Measurements from ENCODE around the gene INPP5K.
A peak's percentile ranks its signal among the peaks of the same experiment; 100 is the strongest.
"Not testable (repeated sequence)": the region's sequence is repeated elsewhere in the genome, so short reads cannot be mapped to it uniquely, and the experiment has no call there.

INPP5K gene

GRCh38 chr17:1516388-1517161 is at the start of gene INPP5K:
Gene INPP5K (minus strand): TSS chr17:1516612. CDS start chr17:1516499, 113 bp downstream.
- Histone ChIP-seq H3K27me3 (no peaks in the 10 kb centered on the region), H3K9ac (peak within 1 kb of the TSS; percentile 93), H3K4me1 (peaks cover 26% of the 10 kb centered on the region), H3K36me3 (peaks cover 57% of the 10 kb centered on the region), H3K9me3 (no peaks in the 10 kb centered on the region), H4K20me1 (peaks cover 25% of the 10 kb centered on the region; the same call in 1 of the 2 replicates), H3K27ac (peak within 1 kb of the TSS; percentile 89), H3K4me2 (peak within 1 kb of the TSS; percentile 97), H3K4me3 (peak within 1 kb of the TSS; percentile 96)
- no peak for TF ChIP-seq Cebpa-rat (IDR thresholded peaks at IDR 0.05)

GRCh38 chr17:1565877-1566276 is 49.5 kb upstream of the INPP5K start:
- no peaks in the 10 kb centered on the region for H3K36me3 ChIP-seq
- H3K4me3 ChIP-seq: no peak overlapping the region
- no peak overlapping the region for H3K27ac ChIP-seq
- peaks cover 12% of the 10 kb centered on the region; the same call in 1 of the 2 replicates for H3K27me3 ChIP-seq
- peaks cover 17% of the 10 kb centered on the region for H4K20me1 ChIP-seq
- no peak overlapping the region for H3K9ac ChIP-seq
- no peaks in the 10 kb centered on the region for H3K9me3 ChIP-seq
- TF ChIP-seq Cebpa-rat (IDR thresholded peaks at IDR 0.05): no peak
- H3K4me2 ChIP-seq: no peak overlapping the region
- peaks cover 50% of the 10 kb centered on the region for H3K4me1 ChIP-seq

- H3K9ac ChIP-seq: no peak overlapping the region
- H3K27ac ChIP-seq: no peak overlapping the region
- H3K4me1 ChIP-seq: peaks cover 62% of the 10 kb centered on the region
- H3K9me3 ChIP-seq: no peaks in the 10 kb centered on the region
- TF ChIP-seq Cebpa-rat (IDR thresholded peaks at IDR 0.05): no peak
- H3K36me3 ChIP-seq: peaks cover 3% of the 10 kb centered on the region; the same call in 1 of the 2 replicates
- H3K4me2 ChIP-seq: peak overlapping the region; percentile 94
- 0 out of 2 replicates have a peak overlapping the region, but pooled peaks have one; percentile 92 for H3K4me3 ChIP-seq
- peaks cover 35% of the 10 kb centered on the region for H4K20me1 ChIP-seq
- H3K27me3 ChIP-seq: peaks cover 12% of the 10 kb centered on the region; the same call in 1 of the 2 replicates
Observed at GRCh38 chr17:1563786-1564613, 47.6 kb upstream of the INPP5K start.

GRCh38 chr17:1563471-1563785 is 47.0 kb upstream of the INPP5K start:
- H4K20me1 ChIP-seq: peaks cover 39% of the 10 kb centered on the region
- H3K36me3 ChIP-seq, H3K9me3 ChIP-seq, H3K27ac ChIP-seq: not testable (repeated sequence)
- peaks cover 12% of the 10 kb centered on the region; the same call in 1 of the 2 replicates for H3K27me3 ChIP-seq
- H3K4me1 ChIP-seq: peaks cover 61% of the 10 kb centered on the region
- H3K4me2 ChIP-seq: peak overlapping the region; percentile 94
- peak overlapping the region; percentile 92 for H3K9ac ChIP-seq
- H3K4me3 ChIP-seq: peak overlapping the region; percentile 92

- peaks cover 15% of the 10 kb centered on the region for H3K36me3 ChIP-seq
- H3K27ac ChIP-seq: peak overlapping the region; percentile 85
- peak overlapping the region; percentile 92 for H3K4me3 ChIP-seq
- H4K20me1 ChIP-seq: peaks cover 52% of the 10 kb centered on the region
- no peak for TF ChIP-seq Cebpa-rat (IDR thresholded peaks at IDR 0.05)
- H3K9ac ChIP-seq: peak overlapping the region; percentile 92
- peak overlapping the region; percentile 94 for H3K4me2 ChIP-seq
- no peaks in the 10 kb centered on the region for H3K9me3 ChIP-seq
- peaks cover 59% of the 10 kb centered on the region for H3K4me1 ChIP-seq
- peaks cover 12% of the 10 kb centered on the region; the same call in 1 of the 2 replicates for H3K27me3 ChIP-seq
Observed at GRCh38 chr17:1562176-1562643, 45.8 kb upstream of the INPP5K start.

GRCh38 chr17:1561420-1562175 is 45.2 kb upstream of the INPP5K start:
- TF ChIP-seq Cebpa-rat (IDR thresholded peaks at IDR 0.05): no peak
- Histone ChIP-seq H3K4me2 (peak overlapping the region; percentile 94), H3K9me3 (no peaks in the 10 kb centered on the region), H3K4me3 (peak overlapping the region; percentile 92), H3K4me1 (peaks cover 59% of the 10 kb centered on the region), H3K27ac (peak overlapping the region; percentile 85), H4K20me1 (peaks cover 58% of the 10 kb centered on the region), H3K27me3 (peaks cover 12% of the 10 kb centered on the region; the same call in 1 of the 2 replicates), H3K9ac (peak overlapping the region; percentile 92), H3K36me3 (peaks cover 21% of the 10 kb centered on the region)

GRCh38 chr17:1560858-1561355 is 44.5 kb upstream of the INPP5K start:
- peaks cover 59% of the 10 kb centered on the region for H3K4me1 ChIP-seq
- H3K27ac ChIP-seq: no peak overlapping the region
- H3K36me3 ChIP-seq: peaks cover 23% of the 10 kb centered on the region
- peak overlapping the region; percentile 92 for H3K4me3 ChIP-seq
- H3K27me3 ChIP-seq: peaks cover 12% of the 10 kb centered on the region; the same call in 1 of the 2 replicates
- H3K9ac ChIP-seq: peak overlapping the region; percentile 92
- H3K9me3 ChIP-seq: no peaks in the 10 kb centered on the region
- H4K20me1 ChIP-seq: peaks cover 65% of the 10 kb centered on the region
- H3K4me2 ChIP-seq: peak overlapping the region; percentile 94
- no peak for TF ChIP-seq Cebpa-rat (IDR thresholded peaks at IDR 0.05)

- H3K4me2 ChIP-seq: peak overlapping the region; percentile 94
- peaks cover 12% of the 10 kb centered on the region; the same call in 1 of the 2 replicates for H3K27me3 ChIP-seq
- peak overlapping the region; percentile 92 for H3K9ac ChIP-seq
- H3K36me3 ChIP-seq: peaks cover 23% of the 10 kb centered on the region
- H3K4me1 ChIP-seq: peaks cover 65% of the 10 kb centered on the region
- H3K4me3 ChIP-seq: no peak overlapping the region
- H3K9me3 ChIP-seq: no peaks in the 10 kb centered on the region
- peaks cover 71% of the 10 kb centered on the region for H4K20me1 ChIP-seq
- peak overlapping the region; percentile 32; the same call in 1 of the 2 replicates for H3K27ac ChIP-seq
- TF ChIP-seq Cebpa-rat (IDR thresholded peaks at IDR 0.05): no peak
Observed at GRCh38 chr17:1560101-1560857, 43.9 kb upstream of the INPP5K start.
